OCI-LY1 (cell line): ENCODE measurements around the gene UCP3.

Experiments
- H2AFZ ChIP-seq: fragments of 200-600 bp; sonication (generic), shearing (Covaris generic); 2 replicates; pipeline ENCODE4 v1.6.0; 2014; ENCODE audit warnings: antibody characterized with exemption, mild to moderate bottlenecking, low read length
- H3F3A ChIP-seq: fragments of 200-600 bp; sonication (generic), shearing (Covaris generic); 2 replicates; pipeline ENCODE4 v1.6.0; 2014; ENCODE audit warnings: mild to moderate bottlenecking, antibody characterized with exemption, low read length, moderate library complexity; ENCODE audit not compliant: insufficient read depth
- H3K27ac ChIP-seq: fragments of 200-600 bp; sonication (generic); 2 replicates; pipeline ENCODE4 v1.5.1; 2014; ENCODE audit warnings: low read length, mixed run types, mild to moderate bottlenecking, low read depth; ENCODE audit not compliant: poor library complexity, severe bottlenecking
- H3K27me3 ChIP-seq: fragments of 200-600 bp; sonication (generic); 2 replicates; pipeline ENCODE4 v1.6.0; 2014; ENCODE audit warnings: antibody characterized with exemption, mild to moderate bottlenecking, low read length, moderate library complexity; ENCODE audit not compliant: insufficient read depth
- H3K36me3 ChIP-seq: fragments of 200-600 bp; sonication (generic); 2 replicates; pipeline ENCODE4 v1.6.1; 2014; ENCODE audit warnings: mild to moderate bottlenecking, antibody characterized with exemption, low read length, moderate library complexity, mixed read lengths; ENCODE audit not compliant: insufficient read depth
- H3K4me1 ChIP-seq: fragments of 200-600 bp; sonication (generic); 2 replicates; pipeline ENCODE4 v1.5.1; 2014; ENCODE audit warnings: mild to moderate bottlenecking, low read length, moderate library complexity; ENCODE audit not compliant: insufficient read depth, severe bottlenecking
- H3K4me2 ChIP-seq: fragments of 200-600 bp; sonication (generic), shearing (Covaris generic); 2 replicates; pipeline ENCODE4 v1.6.1; 2014; ENCODE audit warnings: low read length
- H3K4me3 ChIP-seq: fragments of 200-600 bp; sonication (generic); 2 replicates; pipeline ENCODE4 v1.5.1; 2014; ENCODE audit warnings: low read length, low read depth, mild to moderate bottlenecking, mixed read lengths; ENCODE audit not compliant: poor library complexity, severe bottlenecking
- H3K79me2 ChIP-seq: fragments of 200-600 bp; shearing (Covaris generic); 2 replicates; pipeline ENCODE4 v1.6.1; 2016; ENCODE audit warnings: mixed run types, low read length, mixed read lengths; ENCODE audit not compliant: insufficient read depth
- H3K9ac ChIP-seq: fragments of 200-600 bp; sonication (generic), shearing (Covaris generic); 2 replicates; pipeline ENCODE4 v1.6.1; 2014; ENCODE audit warnings: mild to moderate bottlenecking, low read length, mixed read lengths
- H3K9me2 ChIP-seq: fragments of 200-600 bp; sonication (generic), shearing (Covaris generic); 2 replicates; pipeline ENCODE4 v1.6.1; 2014; ENCODE audit warnings: low read depth, mild to moderate bottlenecking, low read length, mixed read lengths
- H3K9me3 ChIP-seq: fragments of 200-600 bp; shearing (Covaris generic); 2 replicates; pipeline ENCODE4 v1.6.1; 2014; ENCODE audit warnings: low read length, mixed read lengths
- H4K20me1 ChIP-seq: fragments of 200-600 bp; sonication (generic), shearing (Covaris generic); 2 replicates; pipeline ENCODE4 v1.6.0; 2016; ENCODE audit warnings: mild to moderate bottlenecking, low read length; ENCODE audit not compliant: insufficient read depth
- CTCF ChIP-seq: fragments of 200-600 bp; sonication (generic), shearing (Covaris generic); IDR thresholded peaks from 2 replicates; pipeline ENCODE4 v1.5.1; 2017; ENCODE audit warnings: mild to moderate bottlenecking, antibody characterized with exemption, low read length, moderate library complexity, mixed read lengths
- EZH2 ChIP-seq: fragments of 200-600 bp; sonication (generic), shearing (Covaris generic); IDR thresholded peaks from 2 replicates; pipeline ENCODE4 v1.8.0; 2017; ENCODE audit warnings: borderline replicate concordance, mixed run types, mild to moderate bottlenecking, antibody characterized with exemption, low read length, moderate library complexity, mixed read lengths

Gene UCP3

GRCh38 chr11:74013141-74013540 is 4.3 kb upstream of the UCP3 start:
- H3K4me3 ChIP-seq = no peak overlapping the region
- TF ChIP-seq EZH2 (no peak), CTCF (no peak)
- H3F3A ChIP-seq = no peaks in the 10 kb centered on the region
- H3K9ac ChIP-seq = no peak overlapping the region
- no peak overlapping the region for H3K27ac ChIP-seq
- H3K79me2 ChIP-seq = no peaks in the 10 kb centered on the region
- H2AFZ ChIP-seq = no peak overlapping the region
- no peaks in the 10 kb centered on the region; the same call in 1 of the 2 replicates for H3K36me3 ChIP-seq
- H3K9me3 ChIP-seq = no peaks in the 10 kb centered on the region
- H3K4me1 ChIP-seq = no peaks in the 10 kb centered on the region
- no peaks in the 10 kb centered on the region for H3K27me3 ChIP-seq
- no peaks in the 10 kb centered on the region for H3K9me2 ChIP-seq
- H3K4me2 ChIP-seq = no peak overlapping the region
- no peaks in the 10 kb centered on the region for H4K20me1 ChIP-seq

- H3K36me3 ChIP-seq = no peaks in the 10 kb centered on the region; the same call in 1 of the 2 replicates
- no peaks in the 10 kb centered on the region for H4K20me1 ChIP-seq
- H3K4me1 ChIP-seq = no peaks in the 10 kb centered on the region
- TF ChIP-seq CTCF (no peak), EZH2 (no peak)
- H3F3A ChIP-seq = no peaks in the 10 kb centered on the region
- no peak overlapping the region for H3K4me3 ChIP-seq
- no peaks in the 10 kb centered on the region for H3K9me2 ChIP-seq
- no peaks in the 10 kb centered on the region for H3K79me2 ChIP-seq
- H2AFZ ChIP-seq = no peak overlapping the region
- H3K9ac ChIP-seq = no peak overlapping the region
- H3K9me3 ChIP-seq = no peaks in the 10 kb centered on the region
- no peaks in the 10 kb centered on the region for H3K27me3 ChIP-seq
- no peak overlapping the region for H3K27ac ChIP-seq
- no peak overlapping the region for H3K4me2 ChIP-seq
Measured at GRCh38 chr11:74012074-74012809, 3.4 kb upstream of the UCP3 start.

- no peak overlapping the region for H3K9ac ChIP-seq
- H3K79me2 ChIP-seq = no peaks in the 10 kb centered on the region
- H4K20me1 ChIP-seq = no peaks in the 10 kb centered on the region
- H3K36me3 ChIP-seq = no peaks in the 10 kb centered on the region; the same call in 1 of the 2 replicates
- no peak overlapping the region for H3K4me3 ChIP-seq
- no peaks in the 10 kb centered on the region for H3F3A ChIP-seq
- no peaks in the 10 kb centered on the region for H3K27me3 ChIP-seq
- no peaks in the 10 kb centered on the region for H3K9me3 ChIP-seq
- no peaks in the 10 kb centered on the region for H3K9me2 ChIP-seq
- TF ChIP-seq CTCF (no peak), EZH2 (no peak)
- no peaks in the 10 kb centered on the region for H3K4me1 ChIP-seq
- no peak overlapping the region for H2AFZ ChIP-seq
- no peak overlapping the region for H3K27ac ChIP-seq
- no peak overlapping the region for H3K4me2 ChIP-seq
Measured at GRCh38 chr11:74011360-74012073, 2.6 kb upstream of the UCP3 start.
